Measurements from ENCODE around the gene LRRC8A. TPM values are rescaled to one million over a fixed set of nuclear protein-coding genes. Genes with fewer than 3 reads are reported as not detected.

LRRC8A gene
- total and polyA plus RNA-seq, 2 of the 8 experiments (the other 6 are each of a cell fraction or from before 2014, with no cell fraction given) = 103 to 111 TPM

GRCh38 chr9:128885798-128886197, 3.9 kb downstream of the LRRC8A start (continued):
- TF ChIP-seq CHD7 (IDR thresholded peaks at IDR 0.05; ENCODE audit: insufficient replicate concordance, low read length) (no peak), KDM1A (IDR thresholded peaks at IDR 0.05; ENCODE audit: borderline replicate concordance, low read length) (no peak), USF2 (IDR thresholded peaks at IDR 0.05; ENCODE audit: low read length) (no peak), TBP (IDR thresholded peaks at IDR 0.05; ENCODE audit: low read depth, low read length) (no peak), SIRT6 (IDR thresholded peaks at IDR 0.05; ENCODE audit: low read length) (no peak), POU5F1 (IDR thresholded peaks at IDR 0.05; ENCODE audit: low read depth, low read length) (no peak), JUN (IDR thresholded peaks at IDR 0.05; ENCODE audit: low read depth, low read length) (no peak), ASH2L (IDR thresholded peaks at IDR 0.05; ENCODE audit: low read length) (no peak)
